Esophagus muscularis mucosa (tissue), 4 donors: ENCODE data around the gene DEFB114.

Experiments used
- CTCF ChIP-seq, 3 experiments: fragments of 200-600 bp in 2 of 3; fragments of 450-650 bp in 1 of 3; sonication (generic) in 2 of 3; IDR thresholded peaks; one replicate each; pipeline ENCODE4 v1.5.1; 2017 to 2019; ENCODE audit warnings: antibody characterized with exemption in 3 of 3, mild to moderate bottlenecking in 2 of 3, moderate library complexity in 1 of 3
- EP300 ChIP-seq: sonication (generic); formaldehyde crosslinking; IDR thresholded peaks from one replicate; pipeline ENCODE4 v1.6.1; 2017; ENCODE audit warnings: antibody characterized with exemption
- POLR2A ChIP-seq: fragments of 450-650 bp; IDR thresholded peaks from one replicate; pipeline ENCODE4 v1.6.1; 2017; ENCODE audit warnings: antibody characterized with exemption, moderate library complexity, mild to moderate bottlenecking, low read depth
- POLR2AphosphoS5 ChIP-seq, 2 donors: sonication (generic); formaldehyde crosslinking; IDR thresholded peaks; one replicate each; pipeline ENCODE4 v1.6.1; 2017; ENCODE audit warnings: antibody characterized with exemption in 2 of 2

- no peak for TF ChIP-seq CTCF (IDR thresholded peaks at IDR 0.05)
- no peak for TF ChIP-seq POLR2A
- TF ChIP-seq EP300 = no peak
- TF ChIP-seq POLR2AphosphoS5 (IDR thresholded peaks at IDR 0.05) = no peak
Measured at GRCh38 chr6:49946835-49947234, 17.1 kb downstream of the DEFB114 start.
